HG03280 (cell line): ENCODE results near the gene NFIX.

Experiments
- ATAC-seq: cut with Tn5 transposase; IDR thresholded peaks from one replicate; pipeline ENCODE4 v1.9.1; 2021; ENCODE audit warnings: mild to moderate bottlenecking, moderate library complexity; ENCODE audit not compliant: unreplicated experiment

Gene NFIX

GRCh38 chr19:13120031-13120430 is 124.8 kb downstream of the NFIX start:
- no peak for ATAC-seq

GRCh38 chr19:13120817-13121216 is 125.5 kb downstream of the NFIX start:
- no peak for ATAC-seq

- ATAC-seq = no peak
These were observed 126.4 kb downstream of the NFIX start for GRCh38 chr19:13121551-13122274.

- no peak for ATAC-seq
These were observed 127.1 kb downstream of the NFIX start for GRCh38 chr19:13122275-13122878.

- ATAC-seq = no peak
These were observed 128.0 kb downstream of the NFIX start for GRCh38 chr19:13122980-13123957.

- ATAC-seq = no peak
These were observed 131.8 kb downstream of the NFIX start for GRCh38 chr19:13127051-13127450.

GRCh38 chr19:13127811-13128575 is 132.7 kb downstream of the NFIX start:
- no peak for ATAC-seq

- ATAC-seq = no peak
These were observed 133.3 kb downstream of the NFIX start for GRCh38 chr19:13128583-13128982.

GRCh38 chr19:13129384-13129783 is 134.1 kb downstream of the NFIX start:
- ATAC-seq = no peak

GRCh38 chr19:13130886-13131490 is 135.7 kb downstream of the NFIX start:
- ATAC-seq = no peak

- ATAC-seq = no peak
These were observed 137.4 kb downstream of the NFIX start for GRCh38 chr19:13132471-13133180.

GRCh38 chr19:13133241-13133870 is 138.1 kb downstream of the NFIX start:
- ATAC-seq = no peak

GRCh38 chr19:13134626-13135025 is 139.4 kb downstream of the NFIX start:
- no peak for ATAC-seq

- ATAC-seq = no peak
These were observed 140.1 kb downstream of the NFIX start for GRCh38 chr19:13135068-13136062.

- ATAC-seq = no peak
These were observed 142.1 kb downstream of the NFIX start for GRCh38 chr19:13137290-13137794.

- no peak for ATAC-seq
These were observed 143.1 kb downstream of the NFIX start for GRCh38 chr19:13138171-13138915.

GRCh38 chr19:13138916-13139198 is 143.6 kb downstream of the NFIX start:
- ATAC-seq = no peak
